Activated CD4-positive, CD25-positive, alpha-beta regulatory T cell treated with anti-CD3 and anti-CD28 coated beads, Interleukin-2, amount 50 U/mL, for 24 hours (primary cell): ENCODE measurements around the gene CASK.

ENCODE experiments used
- ATAC-seq, 2 donors: fragments of 150-1000 bp; cut with Tn5 transposase; one replicate each; pipeline ENCODE4 v1.10.0; 2021; ENCODE audit warnings: mild to moderate bottlenecking in 1 of 2, moderate library complexity in 1 of 2

The CASK gene

GRCh38 chrX:41824551-41824950 lies 98.8 kb downstream of the CASK start:
- ATAC-seq = no peak

GRCh38 chrX:41823402-41823801 lies 100.0 kb downstream of the CASK start:
- no peak for ATAC-seq

- ATAC-seq = no peak
These were observed 100.5 kb downstream of the CASK start for GRCh38 chrX:41822892-41823291.

GRCh38 chrX:41808047-41808446 lies 115.3 kb downstream of the CASK start:
- no peak for ATAC-seq

GRCh38 chrX:41802958-41803357 lies 120.4 kb downstream of the CASK start:
- no peak for ATAC-seq

- ATAC-seq = no peak
These were observed 123.7 kb downstream of the CASK start for GRCh38 chrX:41799661-41800060.

GRCh38 chrX:41796577-41796976 lies 126.8 kb downstream of the CASK start:
- peak; percentile 16 to 24 for ATAC-seq

GRCh38 chrX:41796046-41796445 lies 127.3 kb downstream of the CASK start:
- peak; percentile 38 to 48 for ATAC-seq

- no peak for ATAC-seq
These were observed 134.0 kb downstream of the CASK start for GRCh38 chrX:41789374-41789773.

- ATAC-seq = peak; percentile 87 to 88
These were observed 137.7 kb downstream of the CASK start for GRCh38 chrX:41785685-41786084.

GRCh38 chrX:41781500-41781899 lies 141.9 kb downstream of the CASK start:
- ATAC-seq = no peak

- no peak for ATAC-seq
These were observed 143.4 kb downstream of the CASK start for GRCh38 chrX:41779941-41780340.

GRCh38 chrX:41779030-41779564 lies 144.3 kb downstream of the CASK start:
- peak; percentile 51 to 75 for ATAC-seq

GRCh38 chrX:41761702-41762101 lies 161.7 kb downstream of the CASK start:
- no peak for ATAC-seq

- ATAC-seq = no peak
These were observed 162.2 kb downstream of the CASK start for GRCh38 chrX:41761169-41761568.

GRCh38 chrX:41759817-41760216 lies 163.5 kb downstream of the CASK start:
- no peak for ATAC-seq

- ATAC-seq = no peak
These were observed 165.0 kb downstream of the CASK start for GRCh38 chrX:41758401-41758800.

GRCh38 chrX:41750716-41751115 lies 172.6 kb downstream of the CASK start:
- ATAC-seq = no peak

- ATAC-seq = no peak
These were observed 183.5 kb downstream of the CASK start for GRCh38 chrX:41739871-41740270.

GRCh38 chrX:41737065-41737464 lies 186.3 kb downstream of the CASK start:
- peak; percentile 30 to 36 for ATAC-seq

- ATAC-seq = no peak
These were observed 188.8 kb downstream of the CASK start for GRCh38 chrX:41734530-41734929.

GRCh38 chrX:41733939-41734338 lies 189.4 kb downstream of the CASK start:
- ATAC-seq = peak; percentile 85 to 87

- ATAC-seq = no peak
These were observed 191.1 kb downstream of the CASK start for GRCh38 chrX:41732260-41732659.

GRCh38 chrX:41730081-41730480 lies 193.3 kb downstream of the CASK start:
- no peak for ATAC-seq

GRCh38 chrX:41728125-41728524 lies 195.2 kb downstream of the CASK start:
- ATAC-seq = peak in 1 of 2 donors; percentile 27

GRCh38 chrX:41723826-41724225 lies 199.5 kb downstream of the CASK start, which contains the start of gene GPR82:
TSS of gene GPR82 (plus strand) at chrX:41724181. CDS start at chrX:41727027, 2,846 bp downstream.
- no peak for ATAC-seq
